ENCODE results near the gene SETD9.

The SETD9 gene

DNA sequence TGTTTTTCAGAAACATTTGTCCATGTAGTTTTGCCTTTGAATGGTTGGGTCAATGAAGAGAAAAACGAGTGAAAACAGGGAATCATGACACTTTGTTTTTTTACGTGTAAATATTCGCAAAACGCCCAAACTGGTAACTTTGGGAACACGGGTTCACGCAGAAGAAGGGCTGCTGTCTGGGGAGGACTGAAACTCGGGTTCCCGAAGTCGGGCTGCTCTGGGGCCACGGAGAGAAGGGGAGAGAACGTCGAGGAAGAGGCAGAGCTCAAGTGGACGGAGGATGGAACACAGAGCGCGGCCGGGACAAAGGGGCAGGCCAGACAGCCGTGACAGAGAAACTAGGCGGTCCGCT lies 478 bp upstream of the SETD9 start:
- Histone ChIP-seq H3K27me3 (ENCODE audit: insufficient read depth, low read depth) (no peaks in the 10 kb centered on the region), H3K4me1 (ENCODE audit: low read depth, poor library complexity, severe bottlenecking) (peaks cover 24% of the 10 kb centered on the region), H3K79me2 (ENCODE audit: insufficient read depth, low read depth) (no peaks in the 10 kb centered on the region), H3K36me3 (ENCODE audit: insufficient read depth) (no peaks in the 10 kb centered on the region), H4K20me1 (ENCODE audit: insufficient read depth) (no peaks in the 10 kb centered on the region), H3K4me2 (peak overlapping the region; percentile 55), H3K9ac (peak overlapping the region; percentile 64), H3K4me3 (IDR thresholded peaks at IDR 0.05; ENCODE audit: insufficient read depth, low read depth, low read length) (no peak overlapping the region), H2AFZ (ENCODE audit: low read depth) (peak overlapping the region; percentile 86), H3K27ac (peak overlapping the region; percentile 77)
- TF ChIP-seq, protein P1, sequence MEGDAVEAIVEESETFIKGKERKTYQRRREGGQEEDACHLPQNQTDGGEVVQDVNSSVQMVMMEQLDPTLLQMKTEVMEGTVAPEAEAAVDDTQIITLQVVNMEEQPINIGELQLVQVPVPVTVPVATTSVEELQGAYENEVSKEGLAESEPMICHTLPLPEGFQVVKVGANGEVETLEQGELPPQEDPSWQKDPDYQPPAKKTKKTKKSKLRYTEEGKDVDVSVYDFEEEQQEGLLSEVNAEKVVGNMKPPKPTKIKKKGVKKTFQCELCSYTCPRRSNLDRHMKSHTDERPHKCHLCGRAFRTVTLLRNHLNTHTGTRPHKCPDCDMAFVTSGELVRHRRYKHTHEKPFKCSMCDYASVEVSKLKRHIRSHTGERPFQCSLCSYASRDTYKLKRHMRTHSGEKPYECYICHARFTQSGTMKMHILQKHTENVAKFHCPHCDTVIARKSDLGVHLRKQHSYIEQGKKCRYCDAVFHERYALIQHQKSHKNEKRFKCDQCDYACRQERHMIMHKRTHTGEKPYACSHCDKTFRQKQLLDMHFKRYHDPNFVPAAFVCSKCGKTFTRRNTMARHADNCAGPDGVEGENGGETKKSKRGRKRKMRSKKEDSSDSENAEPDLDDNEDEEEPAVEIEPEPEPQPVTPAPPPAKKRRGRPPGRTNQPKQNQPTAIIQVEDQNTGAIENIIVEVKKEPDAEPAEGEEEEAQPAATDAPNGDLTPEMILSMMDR (conservative IDR thresholded peaks at IDR 0.05; ENCODE audit: low read depth, low read length) = no peak

DNA sequence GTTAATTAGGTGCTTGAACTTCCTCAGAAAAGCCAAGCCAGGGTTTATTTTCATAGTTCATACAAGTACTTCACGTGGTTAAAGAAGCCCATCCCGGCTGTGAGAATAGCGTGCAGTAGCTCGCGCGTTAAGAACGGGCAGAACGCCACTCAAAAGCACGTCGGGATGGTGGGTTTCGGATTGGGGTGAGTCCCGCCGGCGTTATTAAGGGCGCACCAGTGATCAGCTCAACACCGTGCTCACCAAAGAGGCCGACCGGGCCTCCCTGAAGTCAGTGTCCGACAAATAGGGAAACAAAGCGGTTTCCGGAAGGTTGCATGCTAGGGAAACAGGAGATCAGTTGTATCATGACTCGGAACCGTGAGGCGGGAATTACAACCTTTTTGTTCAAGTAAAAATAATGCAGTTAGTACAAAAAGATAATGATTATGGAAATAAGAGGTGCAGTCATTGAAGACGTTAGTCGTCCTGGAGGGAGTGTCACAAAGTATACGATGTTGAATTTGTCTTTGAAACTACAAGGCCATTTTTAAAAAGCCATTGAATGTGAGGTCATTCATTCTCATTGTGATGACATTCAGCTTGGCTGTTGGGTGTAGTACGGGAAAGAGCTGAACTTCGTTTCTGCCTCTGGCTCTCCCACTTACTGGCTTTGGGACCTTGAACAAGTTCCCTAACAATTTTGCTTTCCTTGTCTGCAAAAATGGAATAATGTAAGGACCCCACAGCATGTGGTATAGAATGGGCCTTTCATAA lies 992 bp downstream of the SETD9 start:
- Histone ChIP-seq H3K79me2 (ENCODE audit: insufficient read depth, low read depth) (no peaks in the 10 kb centered on the region), H3K27ac (peak overlapping the region; percentile 82), H3K27me3 (ENCODE audit: insufficient read depth, low read depth) (no peaks in the 10 kb centered on the region), H3K36me3 (ENCODE audit: insufficient read depth) (no peaks in the 10 kb centered on the region), H4K20me1 (ENCODE audit: insufficient read depth) (no peaks in the 10 kb centered on the region), H3K9ac (peak overlapping the region; percentile 80), H3K4me3 (IDR thresholded peaks at IDR 0.05; ENCODE audit: insufficient read depth, low read depth, low read length) (no peak overlapping the region), H3K4me1 (ENCODE audit: low read depth, poor library complexity, severe bottlenecking) (peaks cover 24% of the 10 kb centered on the region), H2AFZ (ENCODE audit: low read depth) (peak overlapping the region; percentile 86), H3K4me2 (peak overlapping the region; percentile 52)
- TF ChIP-seq, protein P1 (conservative IDR thresholded peaks at IDR 0.05; ENCODE audit: low read depth, low read length) = no peak

- H3K4me2 ChIP-seq = no peak overlapping the region
- H3K27ac ChIP-seq = no peak overlapping the region
- TF ChIP-seq, protein P1 (conservative IDR thresholded peaks at IDR 0.05; ENCODE audit: low read depth, low read length) = no peak
- H4K20me1 ChIP-seq (ENCODE audit: insufficient read depth) = no peaks in the 10 kb centered on the region
- H3K27me3 ChIP-seq (ENCODE audit: insufficient read depth, low read depth) = no peaks in the 10 kb centered on the region
- H3K4me1 ChIP-seq (ENCODE audit: low read depth, poor library complexity, severe bottlenecking) = peaks cover 12% of the 10 kb centered on the region
- no peaks in the 10 kb centered on the region for H3K36me3 ChIP-seq (ENCODE audit: insufficient read depth)
- no peak overlapping the region for H3K9ac ChIP-seq
- no peak overlapping the region for H3K4me3 ChIP-seq (IDR thresholded peaks at IDR 0.05; ENCODE audit: insufficient read depth, low read depth, low read length)
- no peak overlapping the region for H2AFZ ChIP-seq (ENCODE audit: low read depth)
- H3K79me2 ChIP-seq (ENCODE audit: insufficient read depth, low read depth) = no peaks in the 10 kb centered on the region
Observed at GRCh38 chr5:56913766-56914165, 4.4 kb downstream of the SETD9 start.

DNA sequence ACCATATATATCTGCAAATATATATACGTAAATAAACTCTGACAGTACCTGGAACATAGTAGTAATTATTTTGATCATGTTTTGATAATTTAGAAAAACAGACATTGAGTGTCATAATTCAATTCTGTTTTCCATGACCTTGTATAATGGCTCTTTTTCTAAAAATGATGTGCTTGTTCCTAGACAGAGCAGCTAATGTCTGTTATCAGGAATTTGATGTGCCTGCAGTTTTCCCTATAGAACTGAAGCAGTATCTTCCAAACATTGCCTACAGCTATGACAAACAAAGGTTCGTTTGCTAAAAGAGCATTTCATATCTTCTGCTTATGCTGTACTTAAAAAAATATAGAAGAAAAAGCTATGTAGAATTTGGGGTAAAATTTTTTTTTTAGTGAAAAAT lies 5.3 kb downstream of the SETD9 start:
- Histone ChIP-seq H3K79me2 (ENCODE audit: insufficient read depth, low read depth) (no peaks in the 10 kb centered on the region), H3K9ac (no peak overlapping the region), H3K36me3 (ENCODE audit: insufficient read depth) (no peaks in the 10 kb centered on the region), H2AFZ (ENCODE audit: low read depth) (no peak overlapping the region), H3K27ac (no peak overlapping the region), H3K4me3 (IDR thresholded peaks at IDR 0.05; ENCODE audit: insufficient read depth, low read depth, low read length) (no peak overlapping the region), H3K27me3 (ENCODE audit: insufficient read depth, low read depth) (no peaks in the 10 kb centered on the region), H3K4me2 (no peak overlapping the region), H3K4me1 (ENCODE audit: low read depth, poor library complexity, severe bottlenecking) (peaks cover 14% of the 10 kb centered on the region), H4K20me1 (ENCODE audit: insufficient read depth) (no peaks in the 10 kb centered on the region)
- TF ChIP-seq, protein P1 (conservative IDR thresholded peaks at IDR 0.05; ENCODE audit: low read depth, low read length) = no peak
